Stimulated activated CD4-positive, alpha-beta T cell treated with anti-CD3 and anti-CD28 coated beads, Interleukin-1b, Interleukin-23, amount 100 ng/mL, for 4 hours (primary cell): ENCODE data around the gene TSPAN3.

ENCODE experiments used
- DNase-seq, 2 donors: peaks; one replicate each; pipeline ENCODE4 v3.0.0-alpha.2; 2020; ENCODE audit warnings: low read depth in 2 of 2

Gene TSPAN3

GRCh38 chr15:77033729-77034671 is 36.9 kb downstream of the TSPAN3 start:
- no peak for DNase-seq

- no peak for DNase-seq
Measured at GRCh38 chr15:77033417-77033728, 37.5 kb downstream of the TSPAN3 start.

DNA sequence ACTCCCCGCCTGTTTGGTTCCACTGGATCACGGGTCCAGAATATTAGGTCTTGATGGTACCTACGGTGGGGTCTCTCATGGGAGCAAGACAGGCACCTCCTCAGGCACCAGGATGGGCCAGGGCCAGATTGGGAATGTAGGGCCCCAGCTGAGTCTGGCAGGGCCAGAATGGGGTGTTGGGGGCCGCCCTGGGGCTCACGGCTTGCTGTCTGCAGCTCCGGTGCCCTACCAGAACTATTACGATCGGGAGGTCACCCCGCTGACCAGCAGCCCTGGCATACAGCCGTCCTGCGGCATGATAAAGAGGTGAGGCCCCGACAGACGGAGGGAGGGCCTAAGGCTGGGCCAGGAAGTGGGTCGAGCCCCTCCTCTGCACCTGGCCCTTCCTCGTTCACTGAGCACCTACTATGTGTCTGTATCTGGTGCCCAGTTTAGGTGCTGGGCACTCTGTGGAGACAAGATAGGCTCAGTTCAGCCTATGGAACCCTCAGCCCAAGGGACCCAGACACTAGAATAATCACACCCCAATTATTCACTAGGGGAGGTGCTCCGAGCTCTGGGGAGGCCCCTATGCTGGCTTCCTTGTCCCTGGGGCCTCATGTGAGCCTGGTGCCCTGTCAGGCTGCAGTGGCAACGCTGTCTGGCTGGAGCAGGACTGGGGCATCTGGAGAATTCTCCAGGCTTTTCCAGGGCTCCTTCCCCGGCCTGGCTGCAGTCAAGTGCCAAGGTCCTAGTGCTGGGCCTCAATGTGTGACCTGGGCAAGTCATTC is 38.1 kb downstream of the TSPAN3 start:
- no peak for DNase-seq

GRCh38 chr15:77032052-77032646 is 38.8 kb downstream of the TSPAN3 start:
- DNase-seq = no peak

DNA sequence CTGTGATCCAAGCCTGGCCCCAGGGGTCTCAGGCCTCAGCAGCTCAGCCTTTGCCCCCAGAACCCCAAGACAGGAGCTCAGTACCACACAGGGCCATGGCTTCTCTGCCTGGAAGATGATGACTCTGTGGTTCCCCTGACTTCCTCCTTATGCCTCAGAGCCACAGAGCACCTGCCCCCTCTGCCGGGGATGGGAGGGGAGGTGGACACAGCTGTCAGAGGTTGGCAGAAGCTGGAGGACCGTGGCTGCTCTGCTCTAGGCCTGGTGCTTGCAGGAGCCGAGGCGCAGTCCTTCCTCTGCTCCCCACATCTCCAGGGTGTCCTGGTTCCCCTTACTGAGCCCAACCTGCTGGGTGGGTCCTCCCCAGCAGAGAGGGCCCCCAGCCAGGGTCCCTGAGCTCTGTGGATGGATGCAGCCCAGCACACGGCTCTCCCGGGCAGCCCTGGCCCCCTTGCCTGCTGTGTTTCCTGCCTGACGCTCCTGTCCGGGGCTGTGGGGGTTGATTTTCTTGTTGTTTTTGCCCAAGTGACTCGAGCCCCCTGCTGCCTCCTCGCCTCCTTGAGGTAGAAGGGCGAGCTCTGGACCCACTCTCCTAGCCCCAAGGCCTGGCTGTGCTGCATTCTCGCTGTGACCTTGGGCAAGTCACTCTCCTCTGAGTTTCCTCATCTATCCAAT is 39.4 kb downstream of the TSPAN3 start:
- no peak for DNase-seq

DNA sequence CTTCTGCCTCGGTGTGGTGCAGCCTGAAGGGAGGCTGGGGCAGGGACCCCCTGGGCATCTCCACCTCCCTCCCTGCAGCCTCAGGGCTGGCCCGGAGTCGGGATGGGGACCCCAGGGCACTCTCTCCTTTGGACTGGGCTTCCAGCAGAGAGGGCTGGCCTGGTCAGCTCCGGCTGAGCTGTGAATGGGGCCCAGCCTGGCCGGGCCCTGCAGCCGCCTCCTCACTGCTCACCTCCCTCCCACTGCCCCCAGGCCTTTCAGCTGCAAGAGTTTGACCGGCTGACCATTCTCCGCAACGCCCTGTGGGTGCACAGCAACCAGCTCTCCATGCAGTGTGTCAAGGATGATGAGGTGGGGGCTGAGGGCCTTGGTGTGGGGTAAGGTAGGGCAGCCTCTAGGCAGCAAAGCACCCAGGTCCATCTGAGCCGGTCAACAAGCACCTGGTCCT is 40.0 kb downstream of the TSPAN3 start:
- DNase-seq = no peak

- no peak for DNase-seq
Measured at GRCh38 chr15:77030048-77030927, 40.6 kb downstream of the TSPAN3 start.

DNA sequence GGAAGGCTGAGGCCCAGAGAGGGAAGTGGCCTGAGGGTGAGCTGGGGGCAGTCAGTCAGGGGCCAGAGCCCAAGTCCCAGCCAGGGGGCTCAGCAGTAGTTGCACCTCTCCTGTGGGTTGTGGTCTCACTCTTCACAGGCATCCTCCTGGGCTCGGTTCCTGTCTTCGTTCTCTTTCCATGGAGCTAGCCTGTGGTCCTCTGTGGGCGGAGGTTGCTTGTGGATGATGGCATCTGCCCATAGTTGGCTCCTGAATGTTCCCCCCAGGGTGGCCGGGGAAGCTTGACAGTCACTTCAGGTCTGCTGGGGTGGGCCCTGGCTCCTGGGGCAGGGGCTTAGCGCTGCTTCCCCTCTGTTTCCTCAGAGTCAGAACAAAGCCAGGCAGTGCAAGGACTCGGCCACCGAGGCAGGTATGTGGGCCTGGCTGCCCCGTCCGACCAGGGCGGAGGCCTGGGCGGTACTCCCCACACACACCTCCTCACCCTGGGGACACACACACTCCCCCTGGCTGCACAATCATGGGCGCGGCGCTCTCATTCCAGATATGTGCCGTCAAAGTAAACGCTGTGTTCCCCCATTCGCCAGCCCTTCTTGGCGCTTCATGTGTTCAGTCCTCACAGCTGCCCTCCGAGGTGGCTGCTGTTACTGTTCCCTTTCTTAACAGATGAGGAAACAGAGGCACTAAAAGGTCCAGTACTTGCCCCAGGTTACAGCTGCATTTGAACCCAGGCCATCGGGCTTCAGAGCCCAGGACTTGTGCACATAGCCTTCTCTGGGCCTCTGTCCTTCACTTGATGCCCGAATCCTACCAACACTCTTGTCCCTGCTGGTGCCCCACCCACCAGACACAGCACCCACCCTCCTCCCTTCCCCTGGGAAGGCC is 41.5 kb downstream of the TSPAN3 start:
- no peak for DNase-seq

DNA sequence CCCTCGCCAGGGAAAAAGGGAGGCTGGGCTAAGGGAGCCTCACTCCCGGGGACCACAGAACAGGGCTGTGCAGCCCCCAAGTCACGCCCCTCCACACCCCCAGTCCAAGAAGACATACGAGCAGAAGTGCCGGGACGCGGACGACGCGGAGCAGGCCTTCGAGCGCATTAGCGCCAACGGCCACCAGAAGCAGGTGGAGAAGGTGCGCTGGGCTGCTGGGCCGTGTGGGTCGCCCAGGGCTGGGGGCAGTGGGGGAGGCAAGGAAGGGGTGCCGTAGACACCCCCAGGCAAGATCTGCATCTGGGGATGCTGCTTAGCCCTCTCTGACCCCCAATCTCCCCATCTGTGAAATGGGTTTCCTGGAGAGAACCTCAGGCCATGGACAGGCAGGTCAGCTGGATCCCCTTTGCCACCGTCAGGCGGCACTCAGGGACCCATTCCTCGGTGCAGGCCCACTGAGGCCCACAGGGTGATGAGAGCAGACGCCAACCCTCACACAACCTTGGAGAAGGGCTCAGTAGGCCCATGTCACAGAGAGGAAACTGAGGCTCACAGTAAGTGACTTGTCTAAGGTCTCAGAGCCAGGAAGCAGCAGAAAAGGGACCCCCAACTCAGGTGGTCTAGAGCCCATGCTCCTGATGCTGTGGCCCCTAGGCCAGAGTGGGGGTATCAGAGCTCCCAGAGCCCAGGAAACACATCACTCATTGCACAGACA is 42.3 kb downstream of the TSPAN3 start:
- no peak for DNase-seq

DNA sequence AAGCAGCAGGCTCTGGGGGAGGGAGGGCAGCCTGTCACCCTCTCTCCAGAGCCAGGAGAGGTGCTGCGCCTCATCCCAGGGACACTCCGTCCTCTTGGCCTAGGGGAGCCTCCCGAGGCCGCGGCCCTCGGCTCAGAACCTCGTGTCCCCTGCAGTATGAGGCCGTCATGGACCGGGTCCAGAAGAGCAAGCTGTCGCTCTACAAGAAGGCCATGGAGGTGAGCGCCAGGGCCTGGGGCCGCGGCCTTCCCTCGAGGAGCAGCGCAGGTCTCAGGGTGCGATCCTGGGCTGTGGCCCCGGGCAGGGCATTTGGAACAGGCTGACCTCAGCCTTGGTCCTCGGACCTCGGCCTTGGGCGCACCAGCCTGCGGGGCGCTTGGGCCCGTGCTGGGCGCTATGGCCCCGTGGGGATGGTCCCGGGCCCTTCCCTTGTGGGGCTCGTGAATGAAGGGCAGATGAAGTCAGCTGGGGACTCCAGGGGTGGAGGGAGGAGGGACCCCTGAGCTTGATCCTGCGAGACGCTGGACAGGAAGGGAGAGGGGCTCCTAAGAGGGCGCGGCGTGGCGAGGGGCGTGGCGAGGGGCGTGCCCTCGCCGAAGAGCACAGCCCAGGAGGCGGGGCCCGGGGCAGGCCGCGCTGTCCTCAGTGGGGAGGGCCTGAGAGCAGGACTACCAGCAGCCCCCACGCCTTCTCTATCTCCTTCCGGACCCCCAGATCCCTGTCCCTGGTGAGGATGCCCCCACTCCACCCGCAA is 43.0 kb downstream of the TSPAN3 start:
- DNase-seq = no peak

DNA sequence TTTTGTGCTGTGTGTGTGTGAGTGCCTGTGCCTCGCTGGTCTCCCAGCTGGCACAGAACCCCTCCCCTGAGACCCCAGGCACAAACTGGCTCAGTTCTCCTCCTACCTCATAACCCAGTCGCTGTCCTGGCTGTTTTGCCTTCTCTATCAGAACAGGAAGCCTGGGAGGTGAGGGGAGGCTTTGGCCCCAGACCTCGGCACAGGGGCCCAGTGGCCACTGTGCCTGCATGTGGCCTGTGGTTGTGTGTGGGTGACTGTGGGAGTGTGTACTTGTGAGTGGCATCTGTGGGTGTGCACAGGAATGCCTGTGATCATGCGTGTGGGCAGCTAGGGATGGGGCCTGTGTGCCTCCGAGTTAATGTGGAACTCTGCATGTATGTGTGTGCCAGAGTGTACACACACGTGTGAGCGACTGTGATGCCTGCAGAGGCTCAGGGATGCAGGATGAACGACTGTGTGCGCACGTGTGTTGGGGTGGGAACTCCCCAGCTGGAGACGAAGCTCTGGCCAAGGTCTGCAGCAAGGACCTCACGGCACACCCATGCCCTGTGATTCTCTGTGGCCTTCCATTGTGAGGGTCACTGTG is 43.7 kb downstream of the TSPAN3 start:
- no peak for DNase-seq

DNA sequence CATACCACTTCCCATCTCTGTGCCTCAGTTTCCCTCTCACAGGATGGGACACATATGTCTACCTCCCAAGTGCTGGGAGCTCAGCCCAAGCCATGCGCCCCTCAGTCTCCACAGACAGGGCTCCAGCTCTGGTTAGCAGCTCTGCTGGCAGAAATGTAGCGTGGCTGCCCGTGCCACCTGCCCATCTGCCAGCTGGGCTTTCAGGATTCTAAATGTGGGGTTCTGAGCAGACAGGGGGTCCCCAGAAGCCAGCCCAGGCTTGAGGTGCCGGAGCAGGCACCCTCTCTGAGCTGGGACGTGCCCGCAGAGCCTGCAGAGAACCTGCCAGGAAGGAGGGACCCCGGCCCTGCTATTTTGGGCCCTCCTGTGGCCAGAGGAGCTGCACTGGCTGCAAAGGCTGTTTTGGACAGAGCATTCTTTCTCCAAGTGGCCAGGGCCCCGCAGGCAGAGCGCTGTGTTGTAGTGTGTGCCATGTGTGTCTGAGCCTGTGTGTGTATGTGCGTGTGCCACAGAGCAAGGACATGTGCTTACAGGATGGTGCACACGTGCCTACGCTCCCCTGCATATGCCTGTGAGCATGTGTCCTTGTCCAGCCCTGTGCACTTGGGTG is 44.3 kb downstream of the TSPAN3 start:
- DNase-seq = no peak

DNA sequence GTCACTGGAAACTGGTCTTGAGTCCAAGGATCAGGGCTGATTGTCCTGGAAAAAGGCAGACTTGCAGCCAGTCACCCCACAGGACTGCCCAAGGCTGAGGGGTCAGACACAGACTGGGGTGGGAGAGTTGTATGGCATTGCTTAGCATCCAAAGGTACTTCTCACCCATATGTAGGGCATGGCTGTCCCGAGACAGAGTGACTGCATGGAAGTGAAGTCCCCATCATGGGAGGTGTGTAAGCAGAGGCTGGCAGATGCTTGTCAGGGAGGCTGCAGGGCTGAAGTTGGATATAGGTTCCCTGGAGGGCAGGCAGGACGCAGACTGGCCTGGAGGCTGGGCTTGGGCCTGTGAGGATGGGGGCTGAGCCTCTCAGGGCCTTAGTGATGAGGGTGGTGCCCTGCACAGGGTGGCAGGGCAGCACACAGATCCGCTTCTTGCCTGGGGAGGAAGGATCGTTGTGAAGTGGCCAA is 44.9 kb downstream of the TSPAN3 start:
- DNase-seq = no peak

- DNase-seq = no peak
Measured at GRCh38 chr15:77025083-77025901, 45.6 kb downstream of the TSPAN3 start.

DNA sequence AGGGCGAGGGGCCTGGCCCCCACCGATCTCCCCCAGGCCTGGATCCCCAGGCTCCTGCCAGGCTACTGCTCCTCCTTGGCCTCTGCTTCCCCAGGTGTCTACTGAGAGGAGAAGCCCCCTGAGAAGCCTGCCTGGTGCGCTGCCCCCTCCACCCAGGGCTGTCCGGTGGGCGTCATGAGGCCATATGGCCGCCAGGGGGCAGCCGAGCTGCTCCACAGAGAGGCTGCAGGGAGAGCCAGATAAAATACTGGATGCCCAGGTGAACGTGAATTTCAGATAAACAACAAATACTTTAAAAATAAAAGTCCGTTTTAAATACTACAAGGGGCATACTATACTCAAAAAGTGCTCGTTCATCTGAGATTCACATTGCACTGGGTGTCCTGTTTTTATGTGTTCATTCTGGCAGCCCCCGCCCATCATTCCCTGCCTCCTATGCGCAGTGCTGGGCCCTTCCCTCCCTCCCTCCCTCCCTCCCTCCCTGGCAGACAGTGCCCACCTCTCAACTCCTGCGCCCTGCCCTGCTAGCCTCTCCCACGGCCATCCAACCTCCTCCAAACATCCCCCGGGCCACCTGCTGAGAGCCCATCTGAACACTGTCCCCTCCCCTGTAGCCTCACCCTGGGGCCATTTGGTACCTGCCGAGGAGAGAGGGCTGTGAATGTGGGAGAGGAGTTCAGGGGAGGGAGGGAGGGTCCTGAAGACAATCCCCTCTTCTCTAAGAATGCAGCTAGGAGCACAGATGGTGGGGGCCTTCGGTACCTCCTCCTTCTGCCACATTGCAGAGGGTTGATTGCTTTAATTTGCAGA is 46.4 kb downstream of the TSPAN3 start:
- DNase-seq = peak; percentile 59 to 68
